Ectodermal cell (in vitro differentiated cells): ENCODE results near the gene P2RY12.
"Not testable (repeated sequence)": the region's sequence is repeated elsewhere in the genome, so short reads cannot be mapped to it uniquely, and the experiment has no call there.

Experiments used
- H3K27ac ChIP-seq: 2 replicates; pipeline ENCODE4 v1.7.0; 2013; ENCODE audit warnings: mild to moderate bottlenecking, low read depth, low read length; ENCODE audit not compliant: insufficient read depth, poor library complexity, severe bottlenecking
- H3K27me3 ChIP-seq: 2 replicates; pipeline ENCODE4 v1.7.0; 2013; ENCODE audit warnings: mild to moderate bottlenecking, low read length; ENCODE audit not compliant: insufficient read depth, control insufficient read depth, poor library complexity, severe bottlenecking
- H3K36me3 ChIP-seq: one replicate; pipeline ENCODE4 v1.7.0; 2013; ENCODE audit warnings: low read length; ENCODE audit not compliant: control insufficient read depth, insufficient read depth
- H3K4me1 ChIP-seq: one replicate; pipeline ENCODE4 v1.7.0; 2013; ENCODE audit warnings: low read length; ENCODE audit not compliant: control insufficient read depth, insufficient read depth
- H3K4me3 ChIP-seq: 2 replicates; pipeline ENCODE4 v1.7.0; 2013; ENCODE audit warnings: low read depth, low read length, control low read depth; ENCODE audit not compliant: insufficient read depth
- H3K9me3 ChIP-seq: 2 replicates; pipeline ENCODE4 v1.7.0; 2013; ENCODE audit warnings: mild to moderate bottlenecking, low read length, moderate library complexity; ENCODE audit not compliant: control insufficient read depth
- WGBS, 2 experiments: methylation state at CpG; one replicate each; pipeline ENCODE4 v1.1.7; 2013; ENCODE audit warnings: missing lambda C conversion rate in 2 of 2; 5-methylcytosine and 5-hydroxymethylcytosine counted together

The P2RY12 gene

DNA sequence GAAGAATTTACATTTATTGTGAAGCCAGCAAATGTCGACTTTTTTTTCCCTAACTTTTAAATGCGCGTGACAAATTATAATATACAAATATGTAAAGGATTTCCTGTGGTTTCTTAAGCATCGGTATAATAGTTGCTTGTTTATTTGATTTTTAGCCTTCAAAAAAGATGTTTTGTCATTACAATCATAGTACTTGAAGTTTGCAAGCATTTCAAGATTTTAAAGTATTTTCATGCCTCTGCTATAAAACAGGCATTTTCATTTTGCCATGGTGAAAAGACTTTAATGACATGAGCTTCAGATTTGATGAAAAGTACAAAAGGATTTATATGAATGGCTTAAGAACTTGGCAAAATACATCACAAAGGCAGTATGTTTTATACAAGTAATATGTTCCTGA, 9.4 kb upstream of the P2RY12 start:
- no peak overlapping the region for H3K4me3 ChIP-seq
- WGBS, 2 experiments: no CpG with 5 or more reads among the region's 4 CpGs
- no peaks in the 10 kb centered on the region for H3K36me3 ChIP-seq
- no peaks in the 10 kb centered on the region for H3K4me1 ChIP-seq
- H3K27me3 ChIP-seq: no peaks in the 10 kb centered on the region
- no peak overlapping the region for H3K27ac ChIP-seq
- peaks cover 2% of the 10 kb centered on the region for H3K9me3 ChIP-seq

GRCh38 chr3:151393146-151393830, 8.7 kb upstream of the P2RY12 start:
- no peaks in the 10 kb centered on the region for H3K36me3 ChIP-seq
- WGBS, 2 experiments: 20 to 27% methylated on average over 1 to 2 of the region's 3 CpGs

GRCh38 chr3:151392191-151392590, 7.6 kb upstream of the P2RY12 start:
- not testable (repeated sequence) for H3K27ac ChIP-seq

More at GRCh38 chr3:151393146-151393830, 8.7 kb upstream of the P2RY12 start:
- Histone ChIP-seq H3K4me1 (no peaks in the 10 kb centered on the region), H3K27me3 (no peaks in the 10 kb centered on the region), H3K9me3 (peaks cover 2% of the 10 kb centered on the region), H3K27ac (no peak overlapping the region), H3K4me3 (no peak overlapping the region)

GRCh38 chr3:151391720-151392119, 7.2 kb upstream of the P2RY12 start:
- Histone ChIP-seq H3K4me1 (no peaks in the 10 kb centered on the region), H3K9me3 (peaks cover 2% of the 10 kb centered on the region), H3K36me3 (no peaks in the 10 kb centered on the region), H3K4me3 (no peak overlapping the region), H3K27me3 (no peaks in the 10 kb centered on the region), H3K27ac (no peak overlapping the region)
- WGBS, 2 experiments: 94 to 100% methylated on average over 2 of the region's 2 CpGs

More at GRCh38 chr3:151392191-151392590, 7.6 kb upstream of the P2RY12 start:
- H3K9me3 ChIP-seq, H3K4me1 ChIP-seq, H3K4me3 ChIP-seq, H3K36me3 ChIP-seq, H3K27me3 ChIP-seq: not testable (repeated sequence)
- 90 to 98% methylated on average over 2 of the region's 3 CpGs for WGBS, 2 experiments

- Histone ChIP-seq H3K9me3 (peaks cover 2% of the 10 kb centered on the region), H3K4me1 (no peaks in the 10 kb centered on the region), H3K4me3 (no peak overlapping the region), H3K36me3 (no peaks in the 10 kb centered on the region), H3K27me3 (no peaks in the 10 kb centered on the region), H3K27ac (no peak overlapping the region)
- 94 to 96% methylated on average over 9 of the region's 9 CpGs for WGBS, 2 experiments
Observed at GRCh38 chr3:151387842-151388241, 3.3 kb upstream of the P2RY12 start.

- Histone ChIP-seq H3K4me3 (no peak overlapping the region), H3K27ac (no peak overlapping the region), H3K36me3 (no peaks in the 10 kb centered on the region), H3K4me1 (no peaks in the 10 kb centered on the region), H3K9me3 (peaks cover 2% of the 10 kb centered on the region), H3K27me3 (no peaks in the 10 kb centered on the region)
- WGBS, 2 experiments: 92 to 95% methylated on average over 5 of the region's 5 CpGs
Observed at GRCh38 chr3:151387432-151387831, 2.9 kb upstream of the P2RY12 start.

DNA sequence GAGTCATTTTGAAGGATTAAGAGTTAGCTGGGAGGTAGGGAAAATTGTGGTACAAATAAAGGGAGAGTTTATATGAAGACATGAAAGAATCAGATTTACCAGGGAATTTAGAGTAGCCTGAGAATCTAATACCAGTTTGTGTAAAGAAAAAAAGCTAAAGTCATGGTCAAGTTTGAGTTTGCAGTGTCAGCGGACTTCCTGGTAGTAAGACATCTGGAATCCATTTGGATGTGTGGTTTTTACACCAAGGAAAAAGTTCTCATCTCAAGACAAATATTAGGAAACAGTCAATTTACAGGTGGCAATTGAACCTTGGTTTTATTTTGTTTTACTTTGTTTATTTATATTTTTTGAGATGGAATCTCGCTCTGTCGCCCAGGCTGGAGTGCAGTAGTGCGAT, 1.5 kb upstream of the P2RY12 start:
- H3K36me3 ChIP-seq: no peaks in the 10 kb centered on the region
- no peaks in the 10 kb centered on the region for H3K27me3 ChIP-seq
- H3K4me1 ChIP-seq: no peaks in the 10 kb centered on the region
- H3K9me3 ChIP-seq: no peaks in the 10 kb centered on the region
- no peak overlapping the region for H3K4me3 ChIP-seq
- H3K27ac ChIP-seq: no peak overlapping the region
- 81 to 92% methylated on average over 4 of the region's 4 CpGs for WGBS, 2 experiments

DNA sequence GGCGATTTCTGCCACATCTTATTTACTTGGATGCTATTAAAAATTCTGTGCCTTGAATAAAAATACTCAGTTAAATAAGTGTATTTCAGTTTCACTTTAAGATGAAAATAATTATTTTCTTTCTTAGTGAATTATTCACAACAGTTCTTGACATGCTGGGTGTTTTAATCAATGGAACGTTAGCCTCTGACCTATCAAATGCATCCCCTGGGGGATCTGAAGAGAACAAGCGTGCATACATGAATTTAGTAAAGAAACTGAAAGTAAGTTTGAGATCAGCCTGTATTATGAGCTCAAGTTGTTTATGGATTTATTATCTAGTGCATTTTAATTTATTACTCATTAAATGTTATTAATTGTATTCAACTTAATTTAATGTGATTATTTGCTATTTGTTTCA, 597 bp downstream of the P2RY12 start:
- Histone ChIP-seq H3K4me3 (no peak overlapping the region), H3K27me3 (no peaks in the 10 kb centered on the region), H3K36me3 (no peaks in the 10 kb centered on the region), H3K9me3 (no peaks in the 10 kb centered on the region), H3K27ac (no peak overlapping the region), H3K4me1 (no peaks in the 10 kb centered on the region)
- WGBS, 2 experiments: 79 to 90% methylated on average over 1 to 3 of the region's 3 CpGs

DNA sequence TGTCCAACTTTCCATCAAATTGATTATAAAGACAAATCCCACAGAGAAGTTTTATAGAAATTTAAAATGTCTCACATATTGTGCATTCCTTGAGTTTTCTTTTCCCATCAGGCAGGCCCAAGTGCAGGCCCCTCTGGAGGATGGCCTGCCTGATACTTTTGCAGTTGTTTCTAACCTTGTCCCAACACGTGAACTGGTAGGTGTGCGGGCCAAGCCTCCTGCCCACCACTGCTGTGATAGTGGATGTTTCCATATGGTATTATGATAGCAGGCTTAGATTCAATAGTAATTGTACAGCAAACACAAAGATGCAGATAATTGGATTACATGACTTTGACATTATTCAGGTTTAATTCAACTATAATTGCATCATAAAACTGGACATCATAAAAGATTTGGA, 1.4 kb downstream of the P2RY12 start:
- no peaks in the 10 kb centered on the region for H3K36me3 ChIP-seq
- no peaks in the 10 kb centered on the region for H3K27me3 ChIP-seq
- H3K4me3 ChIP-seq: no peak overlapping the region
- WGBS, 2 experiments: 88 to 91% methylated on average over 1 to 2 of the region's 2 CpGs
- H3K4me1 ChIP-seq: no peaks in the 10 kb centered on the region
- no peak overlapping the region for H3K27ac ChIP-seq
- H3K9me3 ChIP-seq: no peaks in the 10 kb centered on the region

DNA sequence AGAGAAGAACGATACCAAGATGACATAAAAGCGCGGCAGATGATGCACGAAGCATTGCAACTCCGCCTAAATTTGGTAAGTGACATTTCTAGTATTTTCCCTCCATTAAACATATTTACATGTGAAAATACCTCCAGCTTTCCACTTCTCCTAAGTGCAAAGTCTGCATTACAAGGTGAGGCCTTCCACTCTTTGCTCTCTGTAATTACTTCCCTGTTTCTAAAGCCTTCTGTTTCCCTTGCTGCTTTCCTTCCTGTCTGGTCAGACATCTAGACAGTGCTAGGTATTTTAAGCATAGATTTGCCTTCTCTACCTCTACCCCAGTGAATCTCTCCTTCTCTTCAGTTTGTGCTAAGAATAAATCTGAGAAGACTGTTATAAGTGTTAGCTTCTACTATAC, 1.9 kb downstream of the P2RY12 start:
- 88 to 93% methylated on average over 5 of the region's 5 CpGs for WGBS, 2 experiments
- Histone ChIP-seq H3K4me1 (no peaks in the 10 kb centered on the region), H3K27ac (no peak overlapping the region), H3K36me3 (no peaks in the 10 kb centered on the region), H3K4me3 (no peak overlapping the region), H3K27me3 (no peaks in the 10 kb centered on the region), H3K9me3 (no peaks in the 10 kb centered on the region)
